ENCODE measurements around the gene DOCK2. TPM values are rescaled to one million over a fixed set of nuclear protein-coding genes. Genes with fewer than 3 reads are reported as not detected.

The DOCK2 gene
- total RNA-seq, 1 donor from 2014 or later, result 13.6 TPM

DNA sequence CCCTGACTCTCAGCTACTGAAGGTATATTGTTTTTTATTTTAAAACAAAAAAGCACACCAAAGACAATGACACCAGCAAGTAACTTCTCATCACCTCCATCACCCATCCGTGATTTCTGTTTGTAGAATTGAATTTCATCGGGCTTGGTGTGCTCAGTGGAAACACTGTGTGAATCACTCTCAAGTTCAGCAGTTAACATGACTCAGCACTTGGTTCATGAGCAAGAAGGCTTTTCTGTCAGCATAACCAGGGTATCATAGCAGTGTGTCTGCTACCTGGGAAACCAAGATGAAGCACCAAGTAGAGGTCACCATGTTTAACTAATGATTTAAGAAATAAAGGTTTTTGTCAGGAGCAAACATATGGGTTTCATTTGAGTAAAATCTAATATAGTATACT lies 219.5 kb downstream of the DOCK2 start:
- Histone ChIP-seq H3K4me1 (ENCODE audit: control insufficient read depth in 3 of 3, insufficient read depth in 3 of 3, low read length in 3 of 3) (no peaks in the 10 kb centered on the region), H3K27me3 (ENCODE audit: control insufficient read depth in 3 of 3, insufficient read depth in 3 of 3, low read length in 3 of 3) (peaks cover 0 to 3% (median 0%) of the 10 kb centered on the region in 3 donors), H3K9me3 (ENCODE audit: control insufficient read depth in 3 of 3, low read length in 3 of 3) (peaks cover 0 to 3% (median 0%) of the 10 kb centered on the region in 3 donors), H3K4me3 (ENCODE audit: low read length in 3 of 3) (no peak overlapping the region), H3K27ac (ENCODE audit: low read depth, low read length) (no peak overlapping the region), H3K36me3 (ENCODE audit: control insufficient read depth in 3 of 3, insufficient read depth in 3 of 3, low read length in 3 of 3) (no peaks in the 10 kb centered on the region), H3K9ac (ENCODE audit: low read depth in 1 of 3, low read length in 3 of 3) (no peak overlapping the region)

DNA sequence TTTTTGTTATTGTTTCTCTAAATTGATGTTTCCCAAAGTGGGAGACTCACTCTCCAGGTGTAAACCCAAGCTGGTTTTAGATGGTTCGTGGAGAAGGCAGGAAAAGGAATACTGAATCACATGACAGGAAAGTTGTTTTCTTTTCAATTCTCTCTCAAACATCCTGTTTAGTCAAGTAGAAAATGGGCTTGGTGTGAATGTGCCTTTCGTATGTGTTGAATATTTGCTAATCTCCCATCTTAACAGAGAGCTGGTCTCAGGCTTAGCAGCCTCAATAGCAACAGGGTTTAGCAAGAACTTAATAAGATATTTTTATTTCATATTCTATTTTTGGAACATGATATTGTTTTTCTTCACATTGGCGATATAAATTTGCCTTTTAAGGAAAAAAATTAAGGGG lies 223.5 kb downstream of the DOCK2 start:
- Histone ChIP-seq H3K4me1 (ENCODE audit: control insufficient read depth in 3 of 3, insufficient read depth in 3 of 3, low read length in 3 of 3) (no peaks in the 10 kb centered on the region), H3K27ac (ENCODE audit: low read depth, low read length) (no peak overlapping the region), H3K36me3 (ENCODE audit: control insufficient read depth in 3 of 3, insufficient read depth in 3 of 3, low read length in 3 of 3) (no peaks in the 10 kb centered on the region), H3K9ac (ENCODE audit: low read depth in 1 of 3, low read length in 3 of 3) (no peak overlapping the region), H3K4me3 (ENCODE audit: low read length in 3 of 3) (no peak overlapping the region), H3K27me3 (ENCODE audit: control insufficient read depth in 3 of 3, insufficient read depth in 3 of 3, low read length in 3 of 3) (peaks cover 0 to 3% (median 0%) of the 10 kb centered on the region in 3 donors), H3K9me3 (ENCODE audit: control insufficient read depth in 3 of 3, low read length in 3 of 3) (no peaks in the 10 kb centered on the region)

DNA sequence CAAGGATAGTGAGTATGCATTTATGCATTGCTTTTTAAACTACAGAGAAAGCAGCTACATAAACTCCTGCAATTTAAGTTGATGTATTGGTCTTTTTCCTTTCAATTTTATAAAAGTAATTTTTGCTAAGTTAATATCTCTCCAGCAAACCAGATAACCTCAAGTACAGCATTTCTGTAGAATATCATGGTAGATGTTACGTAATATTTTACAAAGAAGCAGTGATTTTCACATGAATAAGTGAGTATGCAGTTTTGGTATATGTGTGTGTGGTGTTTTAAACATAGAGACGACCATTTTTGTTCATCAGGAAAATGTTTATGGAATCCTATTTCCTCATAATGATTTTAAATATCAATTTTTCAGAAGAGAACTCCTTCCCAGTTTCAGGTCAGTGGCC lies 224.4 kb downstream of the DOCK2 start:
- Histone ChIP-seq H3K9me3 (ENCODE audit: control insufficient read depth in 3 of 3, low read length in 3 of 3) (no peaks in the 10 kb centered on the region), H3K36me3 (ENCODE audit: control insufficient read depth in 3 of 3, insufficient read depth in 3 of 3, low read length in 3 of 3) (no peaks in the 10 kb centered on the region), H3K9ac (ENCODE audit: low read depth in 1 of 3, low read length in 3 of 3) (no peak overlapping the region), H3K27me3 (ENCODE audit: control insufficient read depth in 3 of 3, insufficient read depth in 3 of 3, low read length in 3 of 3) (peaks cover 0 to 3% (median 0%) of the 10 kb centered on the region in 3 donors), H3K4me3 (ENCODE audit: low read length in 3 of 3) (no peak overlapping the region), H3K27ac (ENCODE audit: low read depth, low read length) (no peak overlapping the region), H3K4me1 (ENCODE audit: control insufficient read depth in 3 of 3, insufficient read depth in 3 of 3, low read length in 3 of 3) (no peaks in the 10 kb centered on the region)

DNA sequence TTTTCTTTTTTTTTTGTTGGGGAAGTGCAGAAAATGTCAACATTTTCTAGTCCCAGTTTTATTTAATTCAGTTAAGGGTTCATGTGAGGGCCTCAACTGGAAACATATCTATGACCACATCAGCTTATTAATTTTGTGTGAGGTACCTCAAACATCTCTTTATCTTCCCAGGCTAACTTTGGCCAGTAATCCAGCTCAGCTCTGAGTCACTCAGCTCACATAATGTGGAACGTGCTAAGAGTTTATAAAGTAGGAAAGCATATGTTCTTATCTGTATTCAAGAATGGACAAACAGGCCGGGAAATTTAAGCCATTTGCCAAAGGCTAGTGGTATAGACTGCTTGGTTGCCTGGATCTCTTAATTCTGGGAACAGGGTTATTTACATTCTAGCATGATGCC lies 224.9 kb downstream of the DOCK2 start:
- H3K27me3 ChIP-seq (ENCODE audit: control insufficient read depth in 3 of 3, insufficient read depth in 3 of 3, low read length in 3 of 3), result peaks cover 0 to 3% (median 0%) of the 10 kb centered on the region in 3 donors
- H3K27ac ChIP-seq (ENCODE audit: low read depth, low read length), result no peak overlapping the region
- H3K9ac ChIP-seq (ENCODE audit: low read depth in 1 of 3, low read length in 3 of 3), result no peak overlapping the region
- no peaks in the 10 kb centered on the region for H3K36me3 ChIP-seq (ENCODE audit: control insufficient read depth in 3 of 3, insufficient read depth in 3 of 3, low read length in 3 of 3)
- H3K4me1 ChIP-seq (ENCODE audit: control insufficient read depth in 3 of 3, insufficient read depth in 3 of 3, low read length in 3 of 3), result no peaks in the 10 kb centered on the region
- H3K9me3 ChIP-seq (ENCODE audit: control insufficient read depth in 3 of 3, low read length in 3 of 3), result no peaks in the 10 kb centered on the region
- H3K4me3 ChIP-seq (ENCODE audit: low read length in 3 of 3), result no peak overlapping the region

DNA sequence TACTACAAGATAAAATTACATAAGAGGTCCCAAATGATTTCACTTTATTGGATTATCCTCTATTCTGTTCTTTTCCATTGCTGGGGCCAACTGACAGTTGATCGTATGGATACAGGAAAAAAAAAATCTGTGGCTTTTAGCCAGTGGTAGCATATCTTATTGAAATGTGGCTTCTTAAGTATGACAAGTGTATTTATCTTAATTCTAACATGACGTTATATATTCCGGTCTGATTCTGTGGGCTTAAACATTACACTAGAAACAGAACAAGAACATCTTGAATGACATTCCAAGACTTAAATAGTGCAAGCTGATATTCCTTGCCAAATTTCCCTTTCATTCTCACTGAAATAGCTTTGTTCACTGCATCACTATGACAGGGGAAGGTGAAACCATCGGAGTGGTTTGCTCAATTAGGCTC lies 225.3 kb downstream of the DOCK2 start:
- H3K27me3 ChIP-seq (ENCODE audit: control insufficient read depth in 3 of 3, insufficient read depth in 3 of 3, low read length in 3 of 3), result peaks cover 0 to 3% (median 0%) of the 10 kb centered on the region in 3 donors
- H3K4me3 ChIP-seq (ENCODE audit: low read length in 3 of 3), result no peak overlapping the region
- no peak overlapping the region for H3K27ac ChIP-seq (ENCODE audit: low read depth, low read length)
- no peaks in the 10 kb centered on the region for H3K9me3 ChIP-seq (ENCODE audit: control insufficient read depth in 3 of 3, low read length in 3 of 3)
- H3K36me3 ChIP-seq (ENCODE audit: control insufficient read depth in 3 of 3, insufficient read depth in 3 of 3, low read length in 3 of 3), result no peaks in the 10 kb centered on the region
- H3K9ac ChIP-seq (ENCODE audit: low read depth in 1 of 3, low read length in 3 of 3), result no peak overlapping the region
- no peaks in the 10 kb centered on the region for H3K4me1 ChIP-seq (ENCODE audit: control insufficient read depth in 3 of 3, insufficient read depth in 3 of 3, low read length in 3 of 3)

DNA sequence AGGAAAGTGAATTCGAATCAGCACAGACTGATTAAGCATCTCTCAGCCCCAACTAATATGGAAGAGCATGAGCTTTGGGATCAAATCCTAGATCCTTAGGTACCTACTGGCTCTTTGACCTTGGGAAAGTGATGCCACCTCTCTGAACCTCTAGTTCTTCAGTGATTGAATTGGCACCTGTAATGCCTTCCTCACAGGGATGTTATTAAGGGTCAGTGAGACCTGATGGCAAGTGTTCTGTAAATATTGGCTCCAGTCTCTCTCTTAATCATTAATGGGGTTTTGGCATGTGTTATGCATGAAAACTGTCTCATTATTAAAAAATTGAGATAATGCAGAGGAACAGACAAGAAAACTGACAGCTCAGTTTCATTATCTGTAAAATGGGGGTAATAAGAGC lies 227.4 kb downstream of the DOCK2 start:
- Histone ChIP-seq H3K27me3 (ENCODE audit: control insufficient read depth in 3 of 3, insufficient read depth in 3 of 3, low read length in 3 of 3) (no peaks in the 10 kb centered on the region), H3K4me3 (ENCODE audit: low read length in 3 of 3) (no peak overlapping the region), H3K36me3 (ENCODE audit: control insufficient read depth in 3 of 3, insufficient read depth in 3 of 3, low read length in 3 of 3) (no peaks in the 10 kb centered on the region), H3K4me1 (ENCODE audit: control insufficient read depth in 3 of 3, insufficient read depth in 3 of 3, low read length in 3 of 3) (no peaks in the 10 kb centered on the region), H3K9me3 (ENCODE audit: control insufficient read depth in 3 of 3, low read length in 3 of 3) (no peaks in the 10 kb centered on the region), H3K27ac (ENCODE audit: low read depth, low read length) (no peak overlapping the region), H3K9ac (ENCODE audit: low read depth in 1 of 3, low read length in 3 of 3) (no peak overlapping the region)

DNA sequence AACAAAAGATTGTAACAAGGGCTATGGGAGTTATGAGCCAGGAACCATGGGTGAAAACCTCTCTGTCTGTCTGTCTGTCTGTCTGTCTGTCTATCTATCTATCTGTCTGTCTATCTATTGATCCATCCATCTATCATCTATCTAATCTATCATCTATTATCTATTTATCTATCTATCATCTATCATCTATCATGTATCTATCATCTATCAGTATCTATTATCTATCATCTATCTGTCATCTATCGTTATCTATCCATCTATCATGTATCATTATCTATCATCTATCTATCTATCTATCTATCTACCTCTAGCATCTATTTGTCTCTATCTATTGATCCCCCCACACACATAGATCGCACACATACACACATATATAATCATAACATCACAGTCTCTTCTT lies 230.3 kb downstream of the DOCK2 start:
- H3K9ac ChIP-seq (ENCODE audit: low read depth in 1 of 3, low read length in 3 of 3), result no peak overlapping the region
- H3K9me3 ChIP-seq (ENCODE audit: control insufficient read depth in 3 of 3, low read length in 3 of 3), result no peaks in the 10 kb centered on the region
- H3K36me3 ChIP-seq (ENCODE audit: control insufficient read depth in 3 of 3, insufficient read depth in 3 of 3, low read length in 3 of 3), result no peaks in the 10 kb centered on the region
- H3K27ac ChIP-seq (ENCODE audit: low read depth, low read length), result no peak overlapping the region
- H3K27me3 ChIP-seq (ENCODE audit: control insufficient read depth in 3 of 3, insufficient read depth in 3 of 3, low read length in 3 of 3), result no peaks in the 10 kb centered on the region
- H3K4me1 ChIP-seq (ENCODE audit: control insufficient read depth in 3 of 3, insufficient read depth in 3 of 3, low read length in 3 of 3), result no peaks in the 10 kb centered on the region
- no peak overlapping the region for H3K4me3 ChIP-seq (ENCODE audit: low read length in 3 of 3)

DNA sequence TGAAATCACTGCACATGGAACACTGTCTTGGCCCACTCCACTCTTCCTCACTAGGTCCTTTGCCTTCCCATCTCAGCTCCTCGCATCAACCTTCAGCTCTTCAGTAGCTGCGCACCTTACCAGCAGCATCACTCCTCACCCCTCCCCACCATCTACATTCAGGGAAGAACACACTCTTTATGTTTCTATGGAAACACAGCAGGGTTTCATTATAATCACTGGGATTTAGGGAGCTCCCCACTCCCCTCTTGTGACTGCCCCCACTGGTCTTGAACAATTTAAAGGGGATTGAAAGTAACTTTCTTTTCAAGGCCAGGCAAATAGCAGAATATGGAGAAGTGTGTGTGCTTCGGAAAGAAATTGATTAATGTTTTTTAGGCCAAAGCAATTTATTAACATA lies 232.0 kb downstream of the DOCK2 start:
- H3K36me3 ChIP-seq (ENCODE audit: control insufficient read depth in 3 of 3, insufficient read depth in 3 of 3, low read length in 3 of 3), result no peaks in the 10 kb centered on the region
- H3K9ac ChIP-seq (ENCODE audit: low read depth in 1 of 3, low read length in 3 of 3), result no peak overlapping the region
- no peaks in the 10 kb centered on the region for H3K27me3 ChIP-seq (ENCODE audit: control insufficient read depth in 3 of 3, insufficient read depth in 3 of 3, low read length in 3 of 3)
- H3K4me1 ChIP-seq (ENCODE audit: control insufficient read depth in 3 of 3, insufficient read depth in 3 of 3, low read length in 3 of 3), result no peaks in the 10 kb centered on the region
- no peak overlapping the region for H3K27ac ChIP-seq (ENCODE audit: low read depth, low read length)
- H3K9me3 ChIP-seq (ENCODE audit: control insufficient read depth in 3 of 3, low read length in 3 of 3), result no peaks in the 10 kb centered on the region
- no peak overlapping the region for H3K4me3 ChIP-seq (ENCODE audit: low read length in 3 of 3)

DNA sequence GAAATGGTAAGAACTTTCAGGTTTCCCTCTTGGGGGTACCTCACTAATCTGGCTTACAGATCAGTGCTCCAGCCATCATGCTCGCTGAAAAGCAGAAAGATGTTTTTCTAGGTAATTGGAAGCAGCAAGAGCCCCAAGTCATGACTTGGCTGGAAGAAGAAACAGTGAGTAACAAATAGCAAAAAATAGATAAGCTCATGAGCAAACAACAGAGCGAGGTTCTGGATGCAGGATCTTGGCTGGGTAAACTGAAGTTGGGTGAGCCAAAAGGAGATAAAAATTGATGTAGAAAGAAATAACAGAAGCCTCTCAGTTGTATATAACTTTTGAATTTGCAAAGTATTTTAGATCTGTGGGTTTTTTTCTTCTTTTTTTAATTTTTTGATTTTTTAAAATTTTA lies 233.1 kb downstream of the DOCK2 start:
- no peak overlapping the region for H3K9ac ChIP-seq (ENCODE audit: low read depth in 1 of 3, low read length in 3 of 3)
- H3K27me3 ChIP-seq (ENCODE audit: control insufficient read depth in 3 of 3, insufficient read depth in 3 of 3, low read length in 3 of 3), result no peaks in the 10 kb centered on the region
- no peak overlapping the region for H3K4me3 ChIP-seq (ENCODE audit: low read length in 3 of 3)
- H3K4me1 ChIP-seq (ENCODE audit: control insufficient read depth in 3 of 3, insufficient read depth in 3 of 3, low read length in 3 of 3), result no peaks in the 10 kb centered on the region
- H3K9me3 ChIP-seq (ENCODE audit: control insufficient read depth in 3 of 3, low read length in 3 of 3), result no peaks in the 10 kb centered on the region
- H3K27ac ChIP-seq (ENCODE audit: low read depth, low read length), result no peak overlapping the region
- H3K36me3 ChIP-seq (ENCODE audit: control insufficient read depth in 3 of 3, insufficient read depth in 3 of 3, low read length in 3 of 3), result no peaks in the 10 kb centered on the region

DNA sequence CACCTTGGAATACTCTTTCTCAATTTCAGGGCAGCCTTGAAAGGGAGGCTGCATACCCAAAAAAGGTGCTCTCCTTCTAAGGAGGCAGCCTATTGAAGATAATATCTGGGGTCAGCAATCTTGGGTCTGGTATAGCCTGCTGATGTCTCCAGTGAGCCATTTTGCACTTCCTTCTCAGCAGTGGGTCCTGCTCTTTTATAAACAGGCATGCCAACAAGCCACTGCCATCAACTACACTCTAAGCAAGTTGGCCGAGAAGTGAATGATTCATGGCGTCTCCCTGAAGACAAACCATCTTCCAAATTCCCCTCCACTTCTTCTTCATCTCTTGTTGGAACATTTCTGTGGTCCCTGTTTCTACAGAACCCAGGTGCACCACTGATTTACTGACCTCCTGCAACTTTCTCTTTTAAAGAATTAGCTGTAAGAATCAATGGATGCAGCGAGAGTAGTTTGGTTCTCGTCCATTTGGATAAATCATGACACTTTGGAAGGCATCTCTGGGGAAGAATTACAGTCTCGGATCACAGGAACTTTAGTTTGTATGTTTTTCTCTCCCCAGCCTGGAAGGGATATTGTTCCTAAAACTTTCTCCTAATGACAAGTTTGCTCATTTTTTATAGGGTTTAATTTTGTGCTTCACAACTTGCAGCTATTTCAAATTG lies 234.9 kb downstream of the DOCK2 start:
- no peak overlapping the region for H3K9ac ChIP-seq (ENCODE audit: low read depth in 1 of 3, low read length in 3 of 3)
- no peak overlapping the region for H3K4me3 ChIP-seq (ENCODE audit: low read length in 3 of 3)
- peaks cover 0 to 2% (median 0%) of the 10 kb centered on the region in 3 donors for H3K27me3 ChIP-seq (ENCODE audit: control insufficient read depth in 3 of 3, insufficient read depth in 3 of 3, low read length in 3 of 3)
- H3K9me3 ChIP-seq (ENCODE audit: control insufficient read depth in 3 of 3, low read length in 3 of 3), result no peaks in the 10 kb centered on the region
- no peak overlapping the region for H3K27ac ChIP-seq (ENCODE audit: low read depth, low read length)
- no peaks in the 10 kb centered on the region for H3K36me3 ChIP-seq (ENCODE audit: control insufficient read depth in 3 of 3, insufficient read depth in 3 of 3, low read length in 3 of 3)
- H3K4me1 ChIP-seq (ENCODE audit: control insufficient read depth in 3 of 3, insufficient read depth in 3 of 3, low read length in 3 of 3), result no peaks in the 10 kb centered on the region
